ENCODE results near the gene CBLB.
"Not testable (repeated sequence)": the region's sequence is repeated elsewhere in the genome, so short reads cannot be mapped to it uniquely, and the experiment has no call there.

CBLB gene

DNA sequence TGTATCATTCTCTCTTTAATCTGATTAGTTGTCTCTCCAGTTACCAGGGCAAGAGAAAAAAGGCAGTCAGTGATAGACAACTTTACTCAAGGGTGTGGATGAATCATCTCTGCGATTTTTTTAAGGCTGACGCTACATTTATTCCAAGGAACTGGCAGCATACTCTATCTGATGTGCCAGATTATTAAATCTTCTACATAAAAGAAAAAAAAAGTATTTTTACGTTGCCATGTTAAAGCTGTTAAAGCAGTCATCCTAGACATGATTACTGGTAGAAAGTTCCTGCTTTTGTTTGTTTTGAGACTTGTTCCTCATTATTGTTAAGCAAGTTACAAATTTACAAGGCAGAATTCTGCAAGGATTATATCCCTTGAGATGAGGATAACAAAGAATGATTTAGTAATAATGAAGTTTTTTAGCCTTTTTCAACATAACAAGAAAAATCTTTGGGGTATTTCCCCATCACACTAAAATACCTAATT lies 121.7 kb downstream of the CBLB start:
- peak in 2 of 5 experiments; percentile 49 to 75 for DNase-seq

- no peak for DNase-seq
Measured at GRCh38 chr3:105746231-105746996, 122.4 kb downstream of the CBLB start.

- no peak for DNase-seq
Measured at GRCh38 chr3:105745046-105745445, 123.8 kb downstream of the CBLB start.

GRCh38 chr3:105744202-105744601 lies 124.6 kb downstream of the CBLB start:
- DNase-seq = no peak

GRCh38 chr3:105733356-105733755 lies 135.5 kb downstream of the CBLB start:
- DNase-seq = no peak

GRCh38 chr3:105731686-105732085 lies 137.1 kb downstream of the CBLB start:
- no peak for DNase-seq

DNA sequence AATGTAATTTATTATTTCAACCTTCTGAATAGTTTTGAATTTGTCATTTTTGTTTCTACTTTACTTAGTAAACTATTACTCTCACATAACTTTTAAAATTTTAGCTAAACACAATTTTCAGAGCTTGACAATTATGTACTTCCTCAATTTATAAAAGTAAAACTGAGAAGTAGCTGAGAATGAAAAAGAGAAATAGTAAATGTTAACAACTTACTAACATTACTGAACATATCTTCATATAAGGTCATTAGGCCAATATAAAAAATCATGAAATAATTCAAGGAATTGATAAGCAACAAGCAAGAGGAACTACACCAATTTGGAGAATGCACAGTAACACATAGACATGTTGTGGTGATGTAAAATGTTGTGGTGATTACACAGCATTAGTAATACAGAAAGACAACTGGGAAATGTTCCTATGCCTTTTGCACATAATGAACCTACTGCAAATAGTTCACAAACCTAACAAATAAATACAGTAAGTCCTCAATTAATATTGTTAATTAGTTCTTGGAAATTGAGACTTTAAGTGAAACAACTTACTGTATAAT lies 137.9 kb downstream of the CBLB start:
- peak in 1 of 5 experiments; percentile 10 for DNase-seq

DNA sequence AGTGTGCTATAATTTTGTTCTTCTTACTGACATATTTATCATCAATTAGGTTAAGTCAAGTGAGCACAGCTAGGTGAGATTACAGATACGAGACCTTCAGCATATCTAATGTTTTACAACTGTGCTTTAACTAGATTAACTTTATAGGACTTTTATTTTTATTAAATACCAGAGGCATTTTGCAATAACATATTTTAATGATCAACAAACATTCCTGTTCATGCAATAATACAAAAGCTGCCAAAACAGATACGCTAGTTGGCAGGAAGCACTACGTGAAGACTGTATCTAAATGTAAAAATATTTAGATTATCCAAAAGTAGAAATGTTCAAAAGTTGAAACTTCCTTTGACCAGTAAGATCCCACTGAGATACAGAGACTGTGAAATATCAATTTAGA lies 139.1 kb downstream of the CBLB start:
- no peak for DNase-seq

GRCh38 chr3:105728771-105729312 lies 140.0 kb downstream of the CBLB start:
- no peak for DNase-seq

GRCh38 chr3:105727036-105727435 lies 141.8 kb downstream of the CBLB start:
- DNase-seq = not testable (repeated sequence)

DNA sequence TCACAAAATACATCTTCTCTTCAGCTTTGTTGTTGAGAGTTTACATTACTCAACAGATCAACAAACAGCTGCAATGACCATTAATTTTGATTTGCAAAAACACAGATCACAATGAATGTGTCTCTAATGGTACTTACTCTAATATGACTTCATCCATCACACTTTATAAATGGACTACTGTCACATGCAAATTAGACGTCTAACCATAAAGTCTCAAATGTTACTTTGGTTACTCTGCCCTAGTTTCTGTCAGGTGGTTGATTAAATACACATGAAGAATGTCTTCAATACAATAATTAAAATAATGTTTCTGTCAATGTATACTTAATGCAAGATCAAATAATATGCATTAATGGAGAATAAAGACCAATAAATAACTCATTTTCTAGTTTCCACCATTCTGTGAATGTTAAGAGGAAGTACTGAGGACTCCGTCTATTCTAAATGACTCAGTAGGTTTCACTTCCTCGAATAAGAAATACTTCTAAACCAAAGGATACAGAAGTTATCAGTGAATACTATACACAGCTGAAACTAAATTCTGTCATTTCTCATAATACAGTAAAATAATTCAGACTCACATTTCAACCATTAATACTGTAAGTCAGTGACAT lies 145.8 kb downstream of the CBLB start:
- DNase-seq = peak in 1 of 5 experiments; percentile 60

DNA sequence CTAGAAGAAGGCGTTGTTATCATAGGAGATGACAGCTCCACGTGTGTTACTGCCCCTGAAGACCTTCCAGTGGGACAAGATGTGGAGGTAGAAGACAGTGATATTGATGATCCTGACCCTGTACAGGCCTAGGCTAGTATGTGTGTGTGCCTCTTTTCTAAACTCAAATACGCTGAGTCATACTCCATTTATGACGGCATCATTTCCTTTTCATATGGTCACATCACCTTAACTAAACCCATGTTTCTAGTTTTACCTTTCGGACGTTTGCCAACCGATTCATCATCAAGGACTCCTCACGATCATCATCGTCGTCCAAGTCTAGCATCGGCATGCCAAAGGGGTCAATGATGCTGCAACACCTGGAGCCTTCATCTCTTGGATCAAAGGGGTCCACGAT lies 149.0 kb downstream of the CBLB start:
- no peak for DNase-seq

DNA sequence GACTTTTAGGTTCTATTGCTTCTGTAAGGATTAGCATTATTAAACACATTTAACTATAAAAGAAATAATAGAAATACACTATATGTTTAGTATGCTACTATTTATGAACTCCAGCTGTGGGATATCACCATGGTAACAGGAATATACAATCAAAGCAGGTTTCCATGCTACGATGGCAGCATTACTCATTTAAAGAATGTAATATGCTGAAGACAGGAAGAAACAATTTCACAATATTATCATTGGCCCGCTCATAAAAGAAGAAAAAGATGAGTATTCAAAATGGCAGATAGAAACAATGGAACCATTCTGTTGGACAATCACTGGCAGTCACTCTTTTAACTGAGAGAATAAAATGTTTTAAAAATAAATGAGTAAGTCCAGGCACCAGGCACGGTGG lies 153.4 kb downstream of the CBLB start:
- peak in 1 of 5 experiments; percentile 55 for DNase-seq

- no peak for DNase-seq
Measured at GRCh38 chr3:105714453-105714852, 154.4 kb downstream of the CBLB start.

GRCh38 chr3:105708980-105709379 lies 159.8 kb downstream of the CBLB start:
- no peak for DNase-seq

DNA sequence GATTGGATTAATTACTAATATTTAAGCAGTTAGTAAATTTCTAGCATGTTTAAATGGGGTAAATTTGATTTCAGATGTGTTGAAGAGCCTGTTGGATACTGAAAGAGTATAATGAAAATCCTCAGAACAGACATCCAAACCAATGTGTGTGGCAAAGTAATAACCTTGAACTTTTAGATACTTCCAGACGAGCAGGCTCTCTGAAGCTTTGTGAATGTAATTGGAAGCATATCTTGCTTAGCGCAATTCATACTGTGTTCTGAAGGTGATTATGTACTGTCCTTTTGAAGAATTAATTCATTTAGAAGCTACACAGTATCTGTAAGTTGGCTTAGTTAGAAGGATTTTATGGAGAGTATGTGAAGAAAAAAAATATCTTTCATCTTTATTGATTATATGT lies 161.8 kb downstream of the CBLB start:
- DNase-seq = no peak

- no peak for DNase-seq
Measured at GRCh38 chr3:105704726-105705410, 163.9 kb downstream of the CBLB start.

- peak in 1 of 5 experiments; percentile 11 for DNase-seq
Measured at GRCh38 chr3:105700575-105700974, 168.2 kb downstream of the CBLB start.

DNA sequence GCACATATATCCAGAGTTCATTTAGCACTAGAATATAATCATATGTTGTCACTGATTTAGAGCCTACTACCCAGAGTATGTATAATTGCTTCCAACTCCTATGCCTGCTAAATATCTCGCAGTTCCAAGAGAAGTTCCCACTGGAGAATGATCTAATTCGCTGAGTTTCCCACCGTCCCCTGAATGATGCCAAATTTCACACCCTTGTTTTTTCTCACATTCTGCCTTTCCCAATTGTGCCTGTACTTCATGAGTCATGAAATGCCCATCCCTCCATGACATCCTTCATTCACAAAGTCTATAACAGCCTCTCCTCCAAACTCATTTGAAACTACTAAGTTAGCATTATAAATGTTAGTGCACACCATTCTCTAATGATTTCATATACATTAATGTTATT lies 177.2 kb downstream of the CBLB start:
- DNase-seq = no peak

DNA sequence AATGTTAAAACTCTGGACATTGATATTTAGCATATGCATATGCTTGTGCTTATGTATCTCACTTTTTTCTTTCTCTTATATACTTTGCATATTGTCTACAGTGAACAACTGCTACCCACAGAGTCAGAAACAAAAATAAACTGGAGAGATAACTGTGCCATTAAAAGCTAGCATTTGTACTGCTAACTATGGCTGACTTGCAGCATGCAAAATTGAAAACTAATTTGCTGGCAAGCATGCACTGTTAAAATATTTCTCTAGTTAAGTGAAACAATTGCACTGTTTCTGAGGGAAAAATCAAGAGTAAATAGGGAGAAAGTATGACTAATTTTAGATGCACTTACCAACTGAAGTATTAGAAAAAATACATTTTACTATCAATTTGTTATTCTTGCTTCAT lies 177.8 kb downstream of the CBLB start:
- DNase-seq = no peak

DNA sequence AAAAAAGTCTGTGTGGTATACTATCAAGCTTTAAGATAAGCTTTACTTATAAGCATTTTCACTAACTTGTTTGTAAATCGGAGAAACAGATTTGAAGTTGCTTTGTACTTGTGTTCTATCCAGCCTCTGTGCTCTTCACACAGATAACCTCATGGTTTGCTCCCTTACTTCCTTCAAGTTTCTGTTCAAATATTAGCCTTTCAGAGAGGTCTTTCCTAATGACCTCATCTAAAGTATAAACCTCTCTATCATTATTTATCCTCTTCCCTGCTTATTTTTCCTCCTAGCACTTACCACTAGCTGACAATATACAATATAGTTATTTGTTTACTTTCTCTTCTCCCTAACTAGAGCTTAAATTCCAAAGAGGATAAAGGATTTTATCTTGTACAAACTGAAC lies 180.0 kb downstream of the CBLB start:
- no peak for DNase-seq

GRCh38 chr3:105686278-105686897 lies 182.4 kb downstream of the CBLB start:
- peak in 2 of 5 experiments; percentile 23 to 32 for DNase-seq

DNA sequence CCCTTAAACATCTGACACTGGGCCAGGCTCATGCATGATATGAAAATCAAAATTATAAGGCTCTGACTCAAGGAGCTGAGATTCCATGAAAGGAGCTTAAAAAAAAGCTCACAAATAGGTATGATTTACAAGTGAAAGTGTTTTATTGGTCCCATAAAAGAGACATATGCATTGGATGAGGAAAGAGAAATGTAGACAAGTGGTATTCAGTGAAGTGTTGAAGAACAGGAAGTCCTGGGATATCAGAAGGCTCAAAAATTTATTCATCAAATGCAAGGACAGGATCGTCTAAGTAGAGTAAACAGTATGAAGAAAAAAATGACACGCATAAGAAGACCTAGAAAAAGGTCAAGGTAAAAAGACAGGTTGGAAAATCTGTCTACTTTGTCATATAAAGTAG lies 188.9 kb downstream of the CBLB start:
- no peak for DNase-seq

All from T-helper 2 cell (primary cell).